DND-41 (cell line): ENCODE results near the gene INTS1.

Experiments used
- CTCF ChIP-seq: IDR thresholded peaks from 2 replicates; pipeline ENCODE4 v1.5.1; 2012; ENCODE audit warnings: borderline replicate concordance, low read length, moderate library complexity, mild to moderate bottlenecking; ENCODE audit not compliant: poor library complexity, severe bottlenecking; ENCODE audit errors: extremely low read depth
- EZH2 ChIP-seq: IDR thresholded peaks from 3 replicates; pipeline ENCODE4 v1.6.1; 2012; ENCODE audit warnings: borderline replicate concordance, low read depth, mild to moderate bottlenecking, moderate library complexity, low read length, inconsistent platforms; ENCODE audit not compliant: severe bottlenecking

GRCh38 chr7:1510780-1511154, 6.6 kb upstream of the INTS1 start:
- TF ChIP-seq CTCF, result no peak
- TF ChIP-seq EZH2, result no peak
